HG03095 (cell line): ENCODE results near the gene ZBTB8B.
"Not testable (repeated sequence)": the region's sequence is repeated elsewhere in the genome, so short reads cannot be mapped to it uniquely, and the experiment has no call there.

Source experiments
- ATAC-seq: cut with Tn5 transposase; IDR thresholded peaks from one replicate; pipeline ENCODE4 v1.9.1; 2021; ENCODE audit warnings: moderate library complexity; ENCODE audit not compliant: unreplicated experiment

Gene ZBTB8B

DNA sequence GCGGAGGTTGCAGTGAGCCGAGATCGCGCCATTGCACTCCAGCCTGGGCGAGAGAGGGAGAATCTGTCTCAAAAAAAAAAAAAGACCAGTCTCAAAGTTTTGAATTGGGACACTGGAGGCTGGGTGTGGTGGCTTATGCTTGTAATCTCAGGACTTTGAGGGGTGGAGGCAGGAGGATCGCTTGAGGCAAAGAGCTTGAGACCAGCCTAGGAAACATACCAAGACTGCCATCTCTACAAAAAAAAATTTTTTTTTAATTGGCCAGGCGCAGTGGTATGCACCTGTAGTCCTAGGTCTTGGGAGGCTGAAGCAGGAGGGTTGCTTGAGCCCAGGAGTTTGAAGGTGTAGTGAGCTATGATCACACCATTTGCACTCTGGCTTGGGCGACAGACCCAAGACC lies 3.9 kb downstream of the ZBTB8B start:
- ATAC-seq = no peak

DNA sequence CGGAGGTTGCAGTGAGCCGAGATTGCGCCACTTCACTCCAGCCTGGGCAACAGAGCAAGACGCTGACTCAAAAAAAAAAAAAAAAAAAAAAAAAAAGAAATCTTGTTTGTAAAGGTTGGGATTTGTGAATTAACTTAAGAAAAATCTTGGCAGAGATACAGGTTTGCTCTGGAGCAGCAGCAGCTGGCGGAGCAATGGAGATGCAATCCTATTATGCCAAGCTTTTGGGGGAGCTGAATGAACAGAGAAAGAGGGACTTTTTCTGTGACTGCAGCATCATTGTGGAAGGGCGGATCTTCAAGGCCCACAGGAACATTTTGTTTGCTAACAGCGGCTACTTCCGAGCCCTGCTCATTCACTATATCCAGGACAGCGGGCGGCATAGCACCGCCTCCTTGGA lies 5.6 kb downstream of the ZBTB8B start:
- ATAC-seq = no peak

DNA sequence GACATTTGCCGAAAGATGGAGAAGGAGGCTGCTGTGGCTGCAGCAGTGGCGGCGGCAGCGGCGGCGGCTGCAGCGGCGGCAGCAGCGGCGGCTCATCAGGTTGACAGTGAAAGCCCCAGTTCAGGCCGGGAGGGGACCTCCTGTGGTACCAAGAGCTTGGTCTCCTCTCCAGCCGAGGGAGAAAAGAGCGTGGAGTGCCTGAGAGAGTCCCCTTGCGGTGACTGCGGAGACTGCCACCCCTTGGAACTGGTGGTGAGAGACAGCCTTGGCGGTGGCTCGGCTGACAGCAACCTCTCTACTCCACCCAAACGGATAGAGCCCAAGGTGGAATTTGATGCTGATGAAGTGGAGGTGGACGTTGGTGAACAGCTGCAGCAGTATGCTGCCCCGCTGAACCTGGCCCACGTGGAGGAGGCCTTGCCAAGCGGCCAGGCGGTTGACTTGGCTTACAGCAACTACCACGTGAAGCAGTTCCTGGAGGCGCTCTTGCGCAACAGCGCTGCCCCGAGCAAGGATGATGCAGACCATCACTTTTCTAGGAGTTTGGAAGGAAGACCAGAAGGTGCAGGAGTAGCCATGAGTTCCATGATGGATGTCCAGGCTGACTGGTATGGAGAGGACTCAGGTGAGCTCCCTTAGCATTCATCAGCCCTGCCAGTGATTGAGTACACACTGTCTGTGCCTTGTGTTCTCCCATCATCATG lies 6.3 kb downstream of the ZBTB8B start:
- no peak for ATAC-seq

- ATAC-seq = no peak
Observed at GRCh38 chr1:32471695-32472362, 7.0 kb downstream of the ZBTB8B start.

DNA sequence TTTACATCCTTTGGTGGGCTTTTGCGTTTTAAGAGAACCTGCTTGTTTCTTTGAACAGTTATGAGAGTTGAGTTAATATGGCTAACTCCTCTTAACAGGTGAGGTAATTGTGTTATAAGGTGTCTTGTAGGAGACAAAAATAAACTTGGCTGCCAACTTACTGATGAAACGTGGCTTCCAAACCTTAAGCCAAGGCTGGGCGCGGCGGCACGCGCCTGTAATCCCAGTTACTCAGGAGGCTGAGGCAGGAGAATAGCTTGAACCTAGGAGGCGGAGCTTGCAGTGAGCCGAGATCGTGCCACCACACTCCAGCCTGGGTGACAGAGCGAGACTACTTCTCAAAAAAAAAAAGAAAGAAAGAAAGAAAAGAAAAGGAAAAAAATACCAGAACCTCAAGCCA lies 8.1 kb downstream of the ZBTB8B start:
- not testable (repeated sequence) for ATAC-seq

GRCh38 chr1:32474954-32475353 lies 10.1 kb downstream of the ZBTB8B start:
- no peak for ATAC-seq

GRCh38 chr1:32480003-32480402 lies 15.1 kb downstream of the ZBTB8B start:
- ATAC-seq = no peak

DNA sequence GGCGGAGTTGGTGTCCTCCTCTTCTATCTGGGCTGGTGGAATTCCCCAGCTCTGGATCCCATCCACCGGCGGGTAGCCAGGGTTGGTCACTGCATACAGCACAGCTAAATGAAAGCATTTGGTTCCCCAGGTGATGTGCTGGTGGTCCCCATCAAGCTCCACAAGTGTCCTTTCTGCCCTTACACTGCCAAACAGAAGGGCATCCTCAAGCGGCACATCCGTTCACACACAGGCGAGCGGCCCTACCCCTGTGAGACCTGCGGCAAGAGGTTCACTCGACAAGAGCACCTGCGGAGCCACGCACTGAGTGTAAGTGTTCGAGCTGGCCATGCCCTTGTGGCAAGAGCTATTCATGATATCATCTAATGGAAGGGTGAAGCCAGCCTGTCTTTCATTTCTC lies 15.9 kb downstream of the ZBTB8B start:
- no peak for ATAC-seq

DNA sequence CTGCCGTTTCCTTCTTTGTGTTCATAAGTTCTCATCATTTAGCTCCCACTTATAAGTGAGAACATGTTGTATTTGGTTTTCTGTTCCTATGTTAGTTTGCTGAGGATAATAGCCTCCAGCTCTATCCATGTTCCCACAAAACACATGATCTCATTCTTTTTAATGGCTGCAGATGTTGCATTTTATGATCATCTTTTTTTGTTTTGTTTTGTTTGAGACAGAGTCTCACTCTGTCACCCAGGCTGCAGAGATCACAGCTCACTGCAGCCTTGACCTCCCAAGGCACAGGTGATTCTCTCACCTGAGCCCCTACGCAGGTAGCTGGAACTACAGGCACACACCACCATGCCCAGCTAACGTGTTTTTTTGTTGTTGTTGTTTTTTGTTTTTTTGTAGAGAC lies 16.9 kb downstream of the ZBTB8B start:
- ATAC-seq = not testable (repeated sequence)

DNA sequence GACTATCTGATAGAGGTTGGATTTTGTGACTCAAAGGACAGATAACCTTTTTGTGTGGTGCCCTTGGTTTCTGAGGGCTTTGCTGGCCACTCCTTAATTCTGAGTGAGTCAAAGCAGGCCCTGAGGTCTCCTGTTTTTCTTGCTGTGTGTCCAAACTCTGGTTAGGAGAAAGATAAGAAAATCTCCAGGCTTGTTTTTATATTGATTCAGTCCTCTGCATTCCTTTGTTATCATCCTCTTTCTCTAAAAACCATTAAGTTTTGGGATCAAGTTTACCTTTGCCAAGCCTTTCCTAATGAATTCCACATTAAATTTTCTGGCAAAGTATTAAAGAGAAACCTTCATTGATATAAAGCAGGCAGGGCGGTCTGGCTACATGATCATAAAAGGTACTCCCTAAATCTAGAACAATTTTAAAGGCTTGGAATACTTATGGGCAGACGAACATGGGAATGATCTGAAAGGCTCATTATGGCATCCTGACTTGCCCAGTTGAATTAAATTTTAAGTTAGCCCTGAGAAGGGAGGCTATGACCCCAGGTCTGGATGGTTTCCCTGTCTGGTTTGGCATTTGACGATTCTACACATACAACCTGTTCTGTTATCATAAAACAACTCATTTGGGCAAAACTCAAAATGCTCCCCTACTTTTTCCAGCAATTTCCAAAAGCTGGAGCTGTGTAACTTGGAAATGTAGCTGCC lies 20.8 kb downstream of the ZBTB8B start:
- no peak for ATAC-seq

DNA sequence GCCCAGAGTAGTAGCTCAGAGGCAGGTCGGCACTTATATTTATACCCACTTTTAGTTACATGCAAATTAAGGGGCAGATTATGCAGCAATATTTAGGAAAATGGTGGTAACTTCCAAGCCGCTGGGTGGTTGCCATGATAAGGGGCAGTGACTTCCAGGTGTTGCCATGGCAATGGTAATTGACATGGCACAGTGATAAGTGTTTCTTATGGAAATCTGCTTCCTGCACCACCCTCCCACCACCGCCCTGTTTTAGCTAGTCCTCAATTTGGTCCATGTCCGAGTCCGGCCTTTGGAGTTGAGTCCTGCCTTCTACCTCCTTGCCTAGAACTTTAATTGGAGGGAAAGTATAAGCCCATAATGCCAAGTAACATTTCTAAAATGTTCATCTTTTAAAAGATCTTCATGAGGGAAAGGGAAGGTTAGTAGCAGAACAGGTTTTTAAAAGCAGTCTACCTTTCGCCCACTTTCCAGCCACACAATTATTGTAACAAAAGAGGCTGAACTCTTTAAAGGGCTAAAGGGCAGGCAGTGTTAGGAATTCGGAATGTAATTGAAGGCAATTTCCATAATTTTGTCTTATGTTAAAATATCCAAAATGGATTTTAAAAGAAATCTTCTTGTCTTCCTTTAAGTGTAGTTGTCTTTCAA lies 21.7 kb downstream of the ZBTB8B start:
- no peak for ATAC-seq

DNA sequence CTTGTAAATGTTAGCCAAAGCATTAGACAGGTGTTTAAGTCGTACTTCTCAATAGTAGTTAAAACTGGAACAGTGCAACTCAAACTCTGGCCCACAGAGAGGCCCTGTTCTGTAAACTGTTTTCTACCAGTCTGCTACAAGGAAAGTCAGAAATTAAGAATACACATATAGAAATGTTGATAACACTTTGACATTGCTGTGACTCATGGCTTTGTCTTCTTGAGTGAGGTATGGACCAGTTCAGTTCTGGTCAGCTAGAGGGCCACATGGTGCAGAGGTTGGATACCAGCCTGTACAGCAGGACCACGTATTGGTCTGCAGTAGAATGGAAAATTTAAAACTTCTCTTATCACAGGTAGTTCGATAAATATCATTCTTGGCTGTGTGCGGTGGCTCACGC lies 22.3 kb downstream of the ZBTB8B start:
- ATAC-seq = no peak

DNA sequence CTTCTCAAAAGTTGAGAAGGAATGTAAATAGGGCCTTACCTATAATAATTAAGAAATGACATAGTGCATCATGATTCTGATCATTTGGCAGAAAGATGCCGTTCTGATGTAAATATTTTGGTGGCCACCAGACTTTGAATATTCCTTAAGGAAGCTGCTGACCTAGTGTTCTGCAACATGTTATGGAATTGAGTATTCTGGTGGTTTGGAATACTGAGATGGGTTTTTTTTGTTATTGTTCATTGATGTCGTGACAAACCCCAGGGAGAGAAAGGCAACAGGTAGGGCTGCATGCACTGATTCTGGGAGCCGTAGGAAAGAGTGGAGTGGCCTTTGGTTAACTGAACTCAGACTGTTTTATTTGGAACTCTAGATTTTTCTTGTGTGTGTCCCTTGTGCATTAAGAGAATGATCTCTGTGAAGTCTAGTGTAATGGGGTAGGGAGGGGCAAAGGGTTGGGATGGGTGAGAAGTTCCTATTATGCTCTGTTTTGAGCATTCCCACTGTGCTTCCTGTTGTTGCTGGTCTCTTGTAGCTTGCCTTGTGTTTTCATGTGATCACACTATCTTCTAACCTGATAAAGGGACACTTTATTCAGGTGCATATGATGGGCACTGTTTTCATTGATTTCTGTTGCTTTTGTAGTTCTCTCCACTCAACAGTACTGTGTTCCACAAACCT lies 25.0 kb downstream of the ZBTB8B start:
- ATAC-seq = no peak

DNA sequence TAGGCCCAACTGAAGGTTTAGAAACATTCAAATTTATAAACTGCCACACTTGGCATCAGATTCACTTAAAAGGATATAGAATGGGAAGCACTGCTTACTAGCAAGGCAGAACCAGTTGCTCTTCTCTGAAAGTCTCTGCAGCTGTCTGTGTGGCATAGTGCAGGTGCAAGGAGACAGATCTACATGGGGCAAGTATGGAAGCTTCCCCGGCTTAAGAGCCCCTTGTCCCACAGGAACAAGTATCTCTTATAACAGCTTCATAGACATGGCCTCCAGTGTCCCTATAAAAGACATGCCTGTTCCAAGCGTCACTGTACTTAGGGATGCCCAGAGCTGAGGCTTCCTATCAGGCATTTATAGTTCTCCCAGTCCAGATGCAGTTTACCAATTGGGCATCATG lies 26.5 kb downstream of the ZBTB8B start:
- no peak for ATAC-seq

GRCh38 chr1:32494196-32494595 lies 29.3 kb downstream of the ZBTB8B start:
- ATAC-seq = no peak

- no peak for ATAC-seq
Observed at GRCh38 chr1:32494711-32495337, 30.0 kb downstream of the ZBTB8B start.

DNA sequence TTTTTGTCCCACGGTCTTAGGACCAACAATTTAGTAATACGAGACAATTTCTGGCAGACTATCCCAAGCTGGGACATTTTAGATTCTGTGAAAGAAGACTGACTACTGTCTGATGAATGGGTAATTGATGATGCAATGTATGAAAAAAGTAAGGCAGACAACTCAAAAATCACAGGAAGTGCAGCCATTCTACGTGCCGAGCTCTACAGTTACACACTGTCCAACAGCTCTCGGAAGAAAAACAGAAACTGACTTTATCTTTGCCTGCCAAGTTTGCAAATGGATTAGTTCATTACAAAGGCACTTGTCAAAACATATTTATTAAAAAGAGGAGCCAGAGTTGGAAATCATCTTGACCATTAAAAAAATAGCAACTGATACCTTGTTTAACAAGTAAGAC lies 31.3 kb downstream of the ZBTB8B start:
- ATAC-seq = no peak

DNA sequence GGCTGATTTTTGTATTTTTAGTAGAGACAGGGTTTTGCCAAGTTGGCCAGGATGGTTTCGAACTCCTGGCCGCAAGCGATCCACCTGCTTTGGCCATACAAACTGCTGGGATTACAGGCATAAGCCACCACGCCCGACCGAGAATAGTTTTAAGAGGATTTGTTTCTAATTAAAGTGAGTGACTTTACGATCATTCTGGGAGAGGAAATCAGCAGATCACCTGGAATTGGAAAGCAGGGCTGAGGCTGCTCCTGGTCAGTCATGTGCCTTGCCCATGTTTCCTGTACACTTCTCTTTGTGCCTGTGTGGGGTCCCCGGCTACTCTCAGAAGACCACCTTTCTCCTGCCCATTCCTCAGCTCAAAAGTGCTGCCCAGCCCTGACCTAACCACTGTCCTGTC lies 33.9 kb downstream of the ZBTB8B start:
- ATAC-seq = no peak

- no peak for ATAC-seq
Observed at GRCh38 chr1:32500387-32501209, 35.7 kb downstream of the ZBTB8B start.

DNA sequence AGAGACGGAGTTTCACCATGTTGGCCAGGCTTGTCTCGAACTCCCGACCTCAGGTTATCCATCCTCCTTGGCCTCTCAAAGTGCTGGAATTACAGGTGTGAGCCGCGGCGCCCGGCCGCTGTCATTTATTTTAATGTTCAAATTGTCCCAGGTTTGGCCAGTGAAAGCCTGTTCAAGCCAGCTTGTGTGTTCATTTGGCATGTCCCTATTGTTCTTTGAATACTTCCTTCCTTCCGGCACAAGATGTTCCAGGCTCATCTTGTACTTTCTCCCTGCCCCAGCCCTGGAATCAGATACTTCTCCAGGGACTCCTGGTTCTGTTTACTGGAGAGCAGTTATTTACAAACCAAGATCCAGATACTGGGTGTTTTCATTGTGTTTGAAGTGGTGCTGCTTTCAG lies 37.0 kb downstream of the ZBTB8B start:
- ATAC-seq = no peak
